Endothelial cell of umbilical vein (primary cell): ENCODE measurements around the gene SUZ12. TPM values are rescaled to one million over a fixed set of nuclear protein-coding genes. Genes with fewer than 3 reads are reported as not detected.

Experiments used
- BruUV-seq: library from RNA; stranded (reverse); fragments of 400-500 nt; replicated peaks from 2 replicates; lab custom pipeline; 2021; lab: Mats Ljungman, UMichigan
- CTCF ChIA-PET: fragments of 300-600, 350-600 bp; sonication (Branson Sonifier 250); formaldehyde crosslinking; loops from one replicate; lab custom pipeline; 2021; ENCODE audit warnings: antibody characterized with exemption, inconsistent platforms; lab: Charles Lee
- POLR2A ChIA-PET: fragments of 300-600, 350-600 bp; sonication (Branson Sonifier 250); formaldehyde crosslinking; loops from one replicate; lab custom pipeline; 2021; ENCODE audit warnings: antibody characterized with exemption, inconsistent platforms; lab: Charles Lee
- DNase-seq: peaks from one replicate; pipeline ENCODE4 v3.0.0-alpha.2; 2011; ENCODE audit warnings: low read depth, low spot score
- FAIRE-seq: peaks from 2 replicates; lab custom pipeline; 2011; peaks lifted over from hg19 to GRCh38; lab: Jason Lieb, UNC
- H2AFZ ChIP-seq: 2 replicates; pipeline ENCODE4 v1.6.0; 2012; ENCODE audit warnings: low read depth, low read length, control low read depth, inconsistent platforms
- H3K27ac ChIP-seq: 2 replicates; pipeline ENCODE4 v1.5.1; 2011; ENCODE audit warnings: low read depth, mild to moderate bottlenecking, control low read depth, low read length, moderate library complexity; ENCODE audit not compliant: insufficient read depth
- H3K27me3 ChIP-seq, 2 experiments: 2 replicates each; pipeline versions ENCODE4 v1.6.0 to v1.6.1; 2011; ENCODE audit warnings: low read length in 2 of 2, mixed read lengths in 1 of 2; ENCODE audit not compliant: control insufficient read depth in 2 of 2, insufficient read depth in 2 of 2
- H3K36me3 ChIP-seq, 2 experiments: 2 replicates in 1 of 2; 3 replicates in 1 of 2; pipeline ENCODE4 v1.5.1; 2011; ENCODE audit warnings: low read length in 2 of 2, mild to moderate bottlenecking in 1 of 2, moderate library complexity in 1 of 2; ENCODE audit not compliant: control insufficient read depth in 2 of 2, insufficient read depth in 2 of 2; ENCODE audit errors: extremely low read depth in 1 of 2
- H3K4me1 ChIP-seq: 3 replicates; pipeline ENCODE4 v1.5.1; 2011; ENCODE audit warnings: mild to moderate bottlenecking, low read length; ENCODE audit not compliant: control insufficient read depth, insufficient read depth; ENCODE audit errors: extremely low read depth
- H3K4me2 ChIP-seq: 2 replicates; pipeline ENCODE4 v1.6.1; 2011; ENCODE audit warnings: low read length, control low read depth, mixed read lengths; ENCODE audit not compliant: insufficient read depth
- H3K4me3 ChIP-seq, 3 experiments: fragments of 200-600 bp in 1 of 3; sonication (generic), shearing (Covaris generic) in 1 of 3; replicated peaks in 1 of 3; 2 replicates each; pipeline ENCODE4 v1.5.1; 2011 to 2016; ENCODE audit warnings: control low read depth in 3 of 3, low read length in 3 of 3, mild to moderate bottlenecking in 2 of 3, inconsistent platforms in 1 of 3, low read depth in 1 of 3, moderate library complexity in 1 of 3; ENCODE audit not compliant: insufficient read depth in 1 of 3
- H3K79me2 ChIP-seq: 2 replicates; pipeline ENCODE4 v1.6.0; 2012; ENCODE audit warnings: low read length, inconsistent platforms; ENCODE audit not compliant: control insufficient read depth, insufficient read depth
- H3K9ac ChIP-seq: replicated peaks from 2 replicates; pipeline ENCODE3; 2011; ENCODE audit warnings: low read length, control low read depth; ENCODE audit not compliant: insufficient read depth; ENCODE audit errors: extremely low read depth
- H3K9me1 ChIP-seq: replicated peaks from 3 replicates; pipeline ENCODE4 v1.6.0; 2011; ENCODE audit warnings: mild to moderate bottlenecking, low read length; ENCODE audit not compliant: control insufficient read depth, insufficient read depth; ENCODE audit errors: extremely low read depth
- H3K9me3 ChIP-seq: replicated peaks from 2 replicates; pipeline ENCODE4 v1.5.1; 2012; ENCODE audit warnings: low read length, inconsistent platforms; ENCODE audit not compliant: control insufficient read depth, insufficient read depth
- H4K20me1 ChIP-seq: replicated peaks from 2 replicates; pipeline ENCODE3; 2011; ENCODE audit warnings: mild to moderate bottlenecking, low read length; ENCODE audit not compliant: control insufficient read depth, insufficient read depth; ENCODE audit errors: extremely low read depth
- EZH2 ChIP-seq: IDR thresholded peaks from 2 replicates; pipeline ENCODE4 v1.6.1; 2012; ENCODE audit warnings: borderline replicate concordance, low read depth, mild to moderate bottlenecking, moderate library complexity, low read length, inconsistent platforms; ENCODE audit not compliant: severe bottlenecking
- FOS ChIP-seq: IDR thresholded peaks from 2 replicates; pipeline ENCODE4 v1.6.1; 2011; ENCODE audit warnings: mild to moderate bottlenecking, low read length, moderate library complexity, borderline replicate concordance; ENCODE audit not compliant: insufficient read depth
- GATA2 ChIP-seq: IDR thresholded peaks from 2 replicates; pipeline ENCODE4 v1.7.0; 2011; ENCODE audit warnings: low read depth, mild to moderate bottlenecking, moderate library complexity, mixed read lengths, low read length; ENCODE audit not compliant: insufficient read length, insufficient read depth
- JUN ChIP-seq: IDR thresholded peaks from 2 replicates; pipeline ENCODE4 v1.6.1; 2011; ENCODE audit warnings: borderline replicate concordance, low read depth; ENCODE audit not compliant: insufficient read length, insufficient read depth
- MYC ChIP-seq: IDR thresholded peaks from one replicate; pipeline ENCODE4 v1.6.1; 2011; ENCODE audit warnings: mild to moderate bottlenecking, low read depth, low read length
- POLR2A ChIP-seq: IDR thresholded peaks from 2 replicates; pipeline ENCODE4 v1.6.1; 2012; ENCODE audit warnings: low read depth, mild to moderate bottlenecking, control low read depth, low read length
- POLR2AphosphoS5 ChIP-seq: IDR thresholded peaks from 2 replicates; pipeline ENCODE4 v1.6.1; 2012; ENCODE audit warnings: low read depth, mild to moderate bottlenecking, control low read depth, low read length, moderate library complexity; ENCODE audit not compliant: insufficient read depth
- dilution Hi-C: fragments of 300-500 bp; cut with MboI; formaldehyde crosslinking; loops from one replicate; pipeline ENCODE4 v1.15.0; 2019; ENCODE audit warnings: low sequenced_read_pairs; ENCODE audit not compliant: extremely low pct_ligation_motif_present
- intact Hi-C: fragments of 100-400 bp; cut with micrococcal nuclease; formaldehyde crosslinking; loops from one replicate; pipeline ENCODE4 v1.10.0; 2022
- polyA plus RNA-seq, 4 experiments: library from polyadenylated mRNA; depleted of rRNA in 3 of 4; stranded (reverse) in 3 of 4; unstranded in 1 of 4; fragments of >200 nt; gene quantifications; 2 replicates each; pipeline versions ENCODE4 v1.2.1 to v1.2.3, GENCODE V29; 2011 to 2012; ENCODE audit warnings: missing spikeins in 1 of 4
- total RNA-seq: library from RNA; stranded (reverse); gene quantifications from 2 replicates; pipeline ENCODE4 v1.2.3, GENCODE V29; 2021
- TF ChIP-seq, protein P1 (sequence below): IDR thresholded peaks from 2 replicates; pipeline ENCODE4 v1.6.1; 2011; ENCODE audit not compliant: insufficient read depth, insufficient read length
- TF ChIP-seq, protein P2 (sequence below), 2 donors: IDR thresholded peaks; 1 replicate in 1 of 2; 2 replicates in 1 of 2; pipeline ENCODE4 v1.5.1; 2011; ENCODE audit warnings: low read length in 2 of 2, mild to moderate bottlenecking in 2 of 2, moderate library complexity in 2 of 2, control low read depth in 1 of 2, inconsistent platforms in 1 of 2, low read depth in 1 of 2; ENCODE audit not compliant: insufficient read depth in 1 of 2; ENCODE audit errors: extremely low read depth in 1 of 2

SUZ12 gene
- total and polyA plus RNA-seq, 2 donors (not counting 3 experiments of a cell fraction or from before 2014, with no cell fraction given): 7.8 to 30.9 TPM

DNA sequence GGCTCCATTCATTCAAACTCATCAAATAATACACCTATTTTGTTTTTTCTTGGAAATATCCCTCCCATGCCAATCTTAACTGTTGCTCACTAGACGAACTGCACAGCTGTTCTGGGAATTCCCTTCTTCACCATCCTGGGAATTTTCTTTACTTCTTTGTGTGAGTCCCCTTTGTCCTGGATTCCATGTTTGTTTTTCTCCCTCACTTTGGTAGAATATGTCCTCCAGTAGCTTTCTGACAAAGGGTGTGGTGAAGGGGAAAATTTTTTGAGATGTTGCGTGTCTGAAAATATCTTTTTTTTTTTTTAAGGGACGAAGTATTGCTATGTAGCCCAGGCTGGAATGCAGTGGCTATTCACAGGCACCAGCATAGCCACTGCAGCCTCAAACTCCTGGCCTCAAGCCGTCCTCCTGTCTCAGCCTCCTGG is 18.1 kb upstream of the SUZ12 start:
- H2AFZ ChIP-seq: no peak overlapping the region
- no peaks in the 10 kb centered on the region for H4K20me1 ChIP-seq
- DNase-seq (no peak), FAIRE-seq (no peak)
- intact Hi-C loops (no loop called here), dilution Hi-C loops (no loop called here)
- POLR2A ChIA-PET: no interaction called here
- H3K36me3 ChIP-seq: no peaks in the 10 kb centered on the region
- peaks cover 4% of the 10 kb centered on the region for H3K4me1 ChIP-seq
- no peaks in the 10 kb centered on the region for H3K27me3 ChIP-seq
- CTCF ChIA-PET: interaction anchor here (0.7 kb wide), 1 partner anchor 9 kb away, joined by 3 read pairs; no protein-coding TSS in a partner anchor
- H3K27ac ChIP-seq: no peak overlapping the region
- no peak overlapping the region for H3K4me2 ChIP-seq
- H3K79me2 ChIP-seq: no peaks in the 10 kb centered on the region
- H3K4me3 ChIP-seq: no peak overlapping the region
- TF ChIP-seq GATA2 (no peak), MYC (no peak), JUN (no peak), FOS (no peak), POLR2A (no peak), POLR2AphosphoS5 (no peak), EZH2 (no peak)
- TF ChIP-seq, protein P1, sequence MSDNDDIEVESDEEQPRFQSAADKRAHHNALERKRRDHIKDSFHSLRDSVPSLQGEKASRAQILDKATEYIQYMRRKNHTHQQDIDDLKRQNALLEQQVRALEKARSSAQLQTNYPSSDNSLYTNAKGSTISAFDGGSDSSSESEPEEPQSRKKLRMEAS: no peak
- TF ChIP-seq, protein P2, sequence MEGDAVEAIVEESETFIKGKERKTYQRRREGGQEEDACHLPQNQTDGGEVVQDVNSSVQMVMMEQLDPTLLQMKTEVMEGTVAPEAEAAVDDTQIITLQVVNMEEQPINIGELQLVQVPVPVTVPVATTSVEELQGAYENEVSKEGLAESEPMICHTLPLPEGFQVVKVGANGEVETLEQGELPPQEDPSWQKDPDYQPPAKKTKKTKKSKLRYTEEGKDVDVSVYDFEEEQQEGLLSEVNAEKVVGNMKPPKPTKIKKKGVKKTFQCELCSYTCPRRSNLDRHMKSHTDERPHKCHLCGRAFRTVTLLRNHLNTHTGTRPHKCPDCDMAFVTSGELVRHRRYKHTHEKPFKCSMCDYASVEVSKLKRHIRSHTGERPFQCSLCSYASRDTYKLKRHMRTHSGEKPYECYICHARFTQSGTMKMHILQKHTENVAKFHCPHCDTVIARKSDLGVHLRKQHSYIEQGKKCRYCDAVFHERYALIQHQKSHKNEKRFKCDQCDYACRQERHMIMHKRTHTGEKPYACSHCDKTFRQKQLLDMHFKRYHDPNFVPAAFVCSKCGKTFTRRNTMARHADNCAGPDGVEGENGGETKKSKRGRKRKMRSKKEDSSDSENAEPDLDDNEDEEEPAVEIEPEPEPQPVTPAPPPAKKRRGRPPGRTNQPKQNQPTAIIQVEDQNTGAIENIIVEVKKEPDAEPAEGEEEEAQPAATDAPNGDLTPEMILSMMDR (IDR thresholded peaks at IDR 0.05; ENCODE audit: extremely low read depth in 1 of 2, insufficient read depth in 1 of 2, low read depth in 1 of 2, low read length in 2 of 2): no peak
- no peak overlapping the region for H3K9ac ChIP-seq
- H3K9me1 ChIP-seq: no peaks in the 10 kb centered on the region
- H3K9me3 ChIP-seq: no peaks in the 10 kb centered on the region
- no TSS peak for BruUV-seq
